ENCODE data around the gene SPINK2.

DNA sequence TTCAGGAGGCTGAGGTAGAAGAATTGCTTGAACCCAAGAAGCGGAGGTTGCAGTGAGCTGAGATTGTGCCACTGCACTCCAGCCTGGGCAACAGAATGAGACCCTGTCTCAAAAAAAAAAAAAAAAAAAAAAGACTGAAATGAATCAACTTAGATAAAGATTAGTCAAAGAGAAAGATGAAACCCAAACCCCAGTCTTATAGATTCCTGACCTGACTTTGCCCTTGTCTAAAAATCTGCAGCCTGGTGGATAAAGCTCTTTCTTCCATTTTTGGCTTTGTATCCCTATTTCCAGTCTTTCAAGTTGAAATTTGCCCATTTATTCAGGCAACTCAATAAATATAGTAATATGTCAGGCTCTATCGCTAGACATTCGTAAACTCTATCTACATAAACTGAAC lies 39.3 kb upstream of the SPINK2 start:
- TF ChIP-seq, protein P1, sequence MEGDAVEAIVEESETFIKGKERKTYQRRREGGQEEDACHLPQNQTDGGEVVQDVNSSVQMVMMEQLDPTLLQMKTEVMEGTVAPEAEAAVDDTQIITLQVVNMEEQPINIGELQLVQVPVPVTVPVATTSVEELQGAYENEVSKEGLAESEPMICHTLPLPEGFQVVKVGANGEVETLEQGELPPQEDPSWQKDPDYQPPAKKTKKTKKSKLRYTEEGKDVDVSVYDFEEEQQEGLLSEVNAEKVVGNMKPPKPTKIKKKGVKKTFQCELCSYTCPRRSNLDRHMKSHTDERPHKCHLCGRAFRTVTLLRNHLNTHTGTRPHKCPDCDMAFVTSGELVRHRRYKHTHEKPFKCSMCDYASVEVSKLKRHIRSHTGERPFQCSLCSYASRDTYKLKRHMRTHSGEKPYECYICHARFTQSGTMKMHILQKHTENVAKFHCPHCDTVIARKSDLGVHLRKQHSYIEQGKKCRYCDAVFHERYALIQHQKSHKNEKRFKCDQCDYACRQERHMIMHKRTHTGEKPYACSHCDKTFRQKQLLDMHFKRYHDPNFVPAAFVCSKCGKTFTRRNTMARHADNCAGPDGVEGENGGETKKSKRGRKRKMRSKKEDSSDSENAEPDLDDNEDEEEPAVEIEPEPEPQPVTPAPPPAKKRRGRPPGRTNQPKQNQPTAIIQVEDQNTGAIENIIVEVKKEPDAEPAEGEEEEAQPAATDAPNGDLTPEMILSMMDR (conservative IDR thresholded peaks at IDR 0.05) = no peak
- no peak for TF ChIP-seq ZFX (IDR thresholded peaks at IDR 0.05)
